Esophagus muscularis mucosa (tissue), 3 donors: ENCODE data around the gene NRROS.

Experiments used
- EP300 ChIP-seq: sonication (generic); formaldehyde crosslinking; IDR thresholded peaks from one replicate; pipeline ENCODE4 v1.6.1; 2017; ENCODE audit warnings: antibody characterized with exemption
- POLR2AphosphoS5 ChIP-seq, 2 donors: sonication (generic); formaldehyde crosslinking; IDR thresholded peaks; one replicate each; pipeline ENCODE4 v1.6.1; 2017; ENCODE audit warnings: antibody characterized with exemption in 2 of 2

GRCh38 chr3:196652961-196653795 lies 13.7 kb downstream of the NRROS start:
- TF ChIP-seq POLR2AphosphoS5 (IDR thresholded peaks at IDR 0.05) (no peak), EP300 (no peak)
